Measurements from ENCODE around the gene MCCC2. TPM values are rescaled to one million over a fixed set of nuclear protein-coding genes. Genes with fewer than 3 reads are reported as not detected.

Gene MCCC2
- total and polyA plus RNA-seq, 10 of the 15 experiments (the other 5 are each of a cell fraction or from before 2014, with no cell fraction given): 22.2 to 106 (median 77.7) TPM

GRCh38 chr5:71623221-71623794 is 36.2 kb downstream of the MCCC2 start (continued):
- TF ChIP-seq CUX1 (IDR thresholded peaks at IDR 0.05; ENCODE audit: insufficient replicate concordance, low read depth, low read length): no peak
- no peak for TF ChIP-seq HDAC2 (IDR thresholded peaks at IDR 0.05)
- no peak for TF ChIP-seq ZZZ3 (IDR thresholded peaks at IDR 0.05; ENCODE audit: control insufficient read depth, insufficient read length, low read depth)
- TF ChIP-seq IRF5 (IDR thresholded peaks at IDR 0.05; ENCODE audit: borderline replicate concordance): no peak

- in situ Hi-C loops (cut with MboI): no loop called here
- H3K4me1 ChIP-seq (ENCODE audit: control insufficient read depth, insufficient read depth, low read length): no peaks in the 10 kb centered on the region
- DNase-seq (ENCODE audit: low read depth, low spot score) (no peak), FAIRE-seq (no peak), ATAC-seq (no peak)
- H3K9ac ChIP-seq (ENCODE audit: control insufficient read depth, insufficient read depth, low read length): no peak overlapping the region
- intact Hi-C loops (cut with micrococcal nuclease; ENCODE audit: unreplicated experiment): no loop called here
- H4K20me1 ChIP-seq (ENCODE audit: control insufficient read depth, insufficient read depth): no peaks in the 10 kb centered on the region
- RAD21 ChIA-PET (ENCODE audit: unreplicated experiment): no interaction called here
- no peak overlapping the region for H3K27ac ChIP-seq (ENCODE audit: control insufficient read depth, insufficient read depth)
- CTCF ChIA-PET: interaction anchor here (0.7 to 2.0 kb wide), 2 partner anchors 29 to 126 kb away, joined by 3 to 8 read pairs; no protein-coding TSS in a partner anchor
- H3K27me3 ChIP-seq (replicated peaks in 1 of 2; ENCODE audit: control insufficient read depth in 2 of 2, insufficient read depth in 2 of 2, low read length in 1 of 2): no peaks in the 10 kb centered on the region
- H2AFZ ChIP-seq (ENCODE audit: control insufficient read depth, low read depth, low read length): no peak overlapping the region
- H3K9me3 ChIP-seq (replicated peaks; ENCODE audit: control insufficient read depth, insufficient read depth, low read length): no peaks in the 10 kb centered on the region
- 94% methylated on average over 6 of the region's 6 CpGs for WGBS (ENCODE audit: insufficient coverage, insufficient replicate concordance, low lambda C conversion rate, missing lambda C conversion rate)
- POLR2A ChIA-PET: interaction anchor here (1.0 kb wide), 1 partner anchor 10 kb away, joined by 6 read pairs; no protein-coding TSS in a partner anchor
- no peak overlapping the region for H3K4me3 ChIP-seq
- SMC1A ChIA-PET (ENCODE audit: uncharacterized antibody, unreplicated experiment): interaction anchor here (1.6 kb wide), 1 partner anchor 11 kb away, joined by 5 read pairs; no protein-coding TSS in a partner anchor
- no peak overlapping the region for H3K4me2 ChIP-seq (ENCODE audit: control insufficient read depth, insufficient read depth)
- no TSS peak for BruUV-seq (replicated peaks)
- peaks cover 0 to 6% of the 10 kb centered on the region in 2 experiments; a peak in 2 of 4 replicates for H3K36me3 ChIP-seq (ENCODE audit: control insufficient read depth in 2 of 2, insufficient read depth in 2 of 2, low read length in 1 of 2)
- no peaks in the 10 kb centered on the region for H3K79me2 ChIP-seq (ENCODE audit: control insufficient read depth, insufficient read depth, low read length)
- TF ChIP-seq KAT2A (conservative IDR thresholded peaks at IDR 0.05; ENCODE audit: control insufficient read depth, low read depth, low read length): no peak
- TF ChIP-seq TAF1 (IDR thresholded peaks at IDR 0.05; ENCODE audit: borderline replicate concordance, low read depth, low read length): no peak
- TF ChIP-seq CTCF (IDR thresholded peaks at IDR 0.05 in 2 of 3, conservative IDR thresholded peaks at IDR 0.05 in 1 of 3; ENCODE audit: control insufficient read depth in 2 of 3, extremely low read depth in 1 of 3, insufficient read depth in 1 of 3, low read depth in 3 of 3, low read length in 3 of 3): no peak
- no peak for TF ChIP-seq HDAC6 (IDR thresholded peaks at IDR 0.05; ENCODE audit: unreplicated experiment)
Measured at GRCh38 chr5:71629950-71630349, 42.8 kb downstream of the MCCC2 start.
